ENCODE measurements around the gene CACNG5. TPM values are rescaled to one million over a fixed set of nuclear protein-coding genes. Genes with fewer than 3 reads are reported as not detected.

The CACNG5 gene
- total and polyA plus RNA-seq, 12 donors, result not detected

DNA sequence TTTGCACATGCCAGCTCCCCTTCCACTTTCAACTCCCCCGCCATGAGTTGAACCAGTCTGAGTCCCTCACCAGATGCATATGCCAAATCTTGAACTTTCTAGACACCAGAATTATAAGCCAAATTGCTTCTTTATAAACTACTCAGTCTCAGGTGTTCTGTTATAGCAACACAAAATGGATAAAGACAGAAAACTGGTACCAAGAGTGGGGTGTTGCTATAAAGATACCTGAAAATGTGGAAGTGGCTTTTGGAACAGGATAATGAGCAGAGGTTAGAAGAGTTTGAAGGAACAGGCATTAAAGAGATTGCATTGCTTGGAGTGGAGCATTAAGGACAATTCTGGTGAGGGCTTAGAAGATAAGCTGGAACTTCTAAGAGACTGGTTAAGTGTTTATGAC lies 17.2 kb upstream of the CACNG5 start:
- H3K27ac ChIP-seq, result no peak overlapping the region
- WGBS, 2 donors, result 97 to 100% methylated on average over 1 of the region's 1 CpG
- no peaks in the 10 kb centered on the region for H3K36me3 ChIP-seq
- DNase-seq (no peak), ATAC-seq (no peak)
- H3K4me3 ChIP-seq, result no peak overlapping the region
- H3K4me1 ChIP-seq, result no peaks in the 10 kb centered on the region
- H3K9me3 ChIP-seq, result peaks cover 0 to 10% (median 0%) of the 10 kb centered on the region in 11 donors
- intact Hi-C loops (cut with DNase I), result no loop called here
- peaks cover 0 to 14% (median 4%) of the 10 kb centered on the region in 7 donors for H3K27me3 ChIP-seq
- TF ChIP-seq CTCF (IDR thresholded peaks at IDR 0.05), result no peak

- TF ChIP-seq CTCF (IDR thresholded peaks at IDR 0.05), result no peak
- Histone ChIP-seq H3K36me3 (no peaks in the 10 kb centered on the region), H3K4me1 (no peaks in the 10 kb centered on the region), H3K27ac (no peak overlapping the region), H3K9me3 (peaks cover 0 to 10% (median 0%) of the 10 kb centered on the region in 11 donors), H3K27me3 (peaks cover 0 to 23% (median 4%) of the 10 kb centered on the region in 7 donors), H3K4me3 (no peak overlapping the region)
- DNase-seq (no peak), ATAC-seq (no peak)
- 73 to 77% methylated on average over 6 of the region's 6 CpGs for WGBS, 2 donors
- intact Hi-C loops (cut with DNase I), result no loop called here
Observed at GRCh38 chr17:66819466-66819865, 15.5 kb upstream of the CACNG5 start.

- no peak for DNase-seq
- H3K4me3 ChIP-seq, result no peak overlapping the region
- H3K9me3 ChIP-seq, result peaks cover 0 to 10% (median 0%) of the 10 kb centered on the region in 11 donors
- intact Hi-C loops (cut with DNase I), result no loop called here
- ATAC-seq, result no peak
- H3K4me1 ChIP-seq, result no peaks in the 10 kb centered on the region
- TF ChIP-seq CTCF (IDR thresholded peaks at IDR 0.05), result no peak
- 74 to 76% methylated on average over 8 of the region's 8 CpGs for WGBS, 2 donors
- H3K27me3 ChIP-seq, result peaks cover 0 to 25% (median 2%) of the 10 kb centered on the region in 7 donors
- H3K36me3 ChIP-seq, result no peaks in the 10 kb centered on the region
- no peak overlapping the region for H3K27ac ChIP-seq
Observed at GRCh38 chr17:66822009-66822408, 12.9 kb upstream of the CACNG5 start.

DNA sequence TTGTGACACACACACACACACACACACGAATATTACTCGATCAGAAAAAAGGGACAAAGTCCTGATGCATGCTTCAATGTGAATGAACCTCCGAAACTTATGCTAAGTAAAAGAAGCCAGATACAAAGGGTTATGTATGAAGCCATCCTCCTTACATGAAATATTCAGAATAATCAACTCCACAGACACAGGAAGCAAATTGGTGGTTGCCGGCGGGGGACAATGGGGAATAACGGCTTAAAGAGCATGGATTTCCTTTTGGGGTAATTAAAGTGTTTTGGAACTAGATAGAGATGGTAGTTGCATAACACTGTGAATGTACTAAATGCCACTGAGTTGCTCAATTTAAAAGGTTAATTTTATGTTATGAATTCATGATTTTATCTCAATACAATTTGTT lies 8.1 kb upstream of the CACNG5 start:
- intact Hi-C loops (cut with DNase I), result no loop called here
- H3K36me3 ChIP-seq, result no peaks in the 10 kb centered on the region
- H3K27me3 ChIP-seq, result peaks cover 0 to 30% (median 20%) of the 10 kb centered on the region in 7 donors
- no peak overlapping the region for H3K27ac ChIP-seq
- peaks cover 0 to 5% (median 0%) of the 10 kb centered on the region in 9 donors for H3K4me1 ChIP-seq
- H3K9me3 ChIP-seq, result no peaks in the 10 kb centered on the region
- ATAC-seq (no peak), DNase-seq (no peak)
- TF ChIP-seq CTCF (IDR thresholded peaks at IDR 0.05), result no peak
- H3K4me3 ChIP-seq, result no peak overlapping the region
- WGBS, 2 donors, result 73 to 82% methylated on average over 6 of the region's 6 CpGs
